H1 (cell line): Measurements from ENCODE around the gene GNB5. TPM values are rescaled to one million over a fixed set of nuclear protein-coding genes. Genes with fewer than 3 reads are reported as not detected.

ENCODE experiments used
- CTCF ChIA-PET: fragments of 300-600 bp; sonication (Branson Sonifier 250); formaldehyde crosslinking; loops from one replicate; lab custom pipeline; 2021; ENCODE audit not compliant: partially characterized antibody; lab: Charles Lee
- POLR2A ChIA-PET: fragments of 300-600 bp; sonication (Branson Sonifier 250); formaldehyde crosslinking; loops from one replicate; lab custom pipeline; 2021; ENCODE audit warnings: inconsistent platforms; ENCODE audit not compliant: partially characterized antibody; lab: Charles Lee
- DNase-seq, 2 experiments: peaks; one replicate each; pipeline versions ENCODE4 v3.0.0 to v3.0.0-alpha.2; 2010 to 2022; ENCODE audit warnings: low spot score in 2 of 2, low read depth in 1 of 2, mixed read lengths in 1 of 2
- FAIRE-seq: peaks from 2 replicates; lab custom pipeline; 2011; peaks lifted over from hg19 to GRCh38; lab: Jason Lieb, UNC
- H2AFZ ChIP-seq: 2 replicates; pipeline ENCODE4 v1.8.1; 2012; ENCODE audit warnings: low read length, inconsistent platforms
- H2AK5ac ChIP-seq: 2 replicates; pipeline ENCODE4 v1.6.1; 2013; ENCODE audit warnings: low read depth, low read length
- H2BK120ac ChIP-seq: replicated peaks from 2 replicates; pipeline ENCODE3; 2013; ENCODE audit warnings: low read depth, low read length, inconsistent platforms
- H2BK12ac ChIP-seq: 2 replicates; pipeline ENCODE4 v1.6.1; 2013; ENCODE audit warnings: low read depth, low read length
- H2BK15ac ChIP-seq: 2 replicates; pipeline ENCODE4 v1.6.1; 2013; ENCODE audit warnings: low read length
- H2BK20ac ChIP-seq: 2 replicates; pipeline ENCODE4 v1.6.1; 2013; ENCODE audit warnings: low read length
- H2BK5ac ChIP-seq: 2 replicates; pipeline ENCODE4 v1.6.1; 2013; ENCODE audit warnings: low read depth, low read length
- H3K14ac ChIP-seq: 2 replicates; pipeline ENCODE4 v1.6.1; 2013; ENCODE audit warnings: inconsistent platforms; ENCODE audit not compliant: insufficient read length
- H3K18ac ChIP-seq: 2 replicates; pipeline ENCODE4 v1.6.1; 2013; ENCODE audit warnings: low read length; ENCODE audit errors: extremely low read depth
- H3K23ac ChIP-seq: 2 replicates; pipeline ENCODE4 v1.6.1; 2013; ENCODE audit warnings: inconsistent platforms; ENCODE audit not compliant: insufficient read length
- H3K23me2 ChIP-seq: 2 replicates; pipeline ENCODE4 v1.6.1; 2013; ENCODE audit warnings: low read depth, low read length
- H3K27ac ChIP-seq: 2 replicates; pipeline ENCODE4 v1.6.1; 2011; ENCODE audit warnings: low read depth, low read length, inconsistent platforms
- H3K27me3 ChIP-seq, 4 experiments: replicated peaks in 1 of 4; 1 replicate in 1 of 4; 2 replicates in 3 of 4; pipeline versions ENCODE4 v1.6.1 to v1.8.1; 2011 to 2013; ENCODE audit warnings: low read length in 3 of 4, mild to moderate bottlenecking in 3 of 4, inconsistent platforms in 2 of 4, mixed read lengths in 2 of 4, moderate library complexity in 1 of 4; ENCODE audit not compliant: control insufficient read depth in 3 of 4, insufficient read depth in 3 of 4; ENCODE audit errors: extremely low read depth in 1 of 4
- H3K36me3 ChIP-seq, 4 experiments: 2 replicates each; pipeline versions ENCODE4 v1.6.1 to v1.8.1; 2011 to 2013; ENCODE audit warnings: mild to moderate bottlenecking in 4 of 4, low read length in 3 of 4, moderate library complexity in 2 of 4, control low read depth in 1 of 4, inconsistent platforms in 1 of 4; ENCODE audit not compliant: insufficient read depth in 4 of 4, control insufficient read depth in 2 of 4
- H3K4ac ChIP-seq: replicated peaks from 2 replicates; pipeline ENCODE3; 2013; ENCODE audit warnings: low read length, low read depth, mixed read lengths, inconsistent platforms; ENCODE audit not compliant: insufficient read length
- H3K4me1 ChIP-seq, 4 experiments: replicated peaks in 1 of 4; 1 replicate in 1 of 4; 2 replicates in 3 of 4; pipeline versions ENCODE4 v1.6.1 to v1.8.1; 2011 to 2013; ENCODE audit warnings: low read length in 3 of 4, inconsistent platforms in 2 of 4, mixed read lengths in 1 of 4; ENCODE audit not compliant: insufficient read depth in 4 of 4, control insufficient read depth in 3 of 4
- H3K4me2 ChIP-seq, 2 experiments: 2 replicates each; pipeline versions ENCODE4 v1.6.1 to v1.8.1; 2011 to 2013; ENCODE audit warnings: low read depth in 2 of 2, low read length in 2 of 2, control low read depth in 1 of 2, inconsistent platforms in 1 of 2, mild to moderate bottlenecking in 1 of 2; ENCODE audit not compliant: insufficient read depth in 1 of 2
- H3K4me3 ChIP-seq, 4 experiments: fragments of 200-600, 300-600 bp in 1 of 4; sonication (generic), shearing (Covaris generic), sonication (Bioruptor Twin) in 1 of 4; 2 replicates each; pipeline versions ENCODE4 v1.5.1 to v1.8.1; 2011 to 2016; ENCODE audit warnings: low read length in 4 of 4, low read depth in 3 of 4, control low read depth in 2 of 4, inconsistent platforms in 2 of 4, mild to moderate bottlenecking in 2 of 4, mixed read lengths in 1 of 4, moderate library complexity in 1 of 4; ENCODE audit not compliant: insufficient read depth in 2 of 4; ENCODE audit errors: extremely low read depth in 1 of 4
- H3K56ac ChIP-seq: replicated peaks from 2 replicates; pipeline ENCODE3; 2013; ENCODE audit warnings: low read depth, mild to moderate bottlenecking, mixed read lengths, low read length, inconsistent platforms; ENCODE audit not compliant: insufficient read length
- H3K79me1 ChIP-seq: 2 replicates; pipeline ENCODE4 v1.6.1; 2013; ENCODE audit warnings: low read depth, low read length, control low read depth
- H3K79me2 ChIP-seq, 2 experiments: 2 replicates each; pipeline versions ENCODE4 v1.6.1 to v1.8.1; 2012 to 2013; ENCODE audit warnings: low read length in 2 of 2, mild to moderate bottlenecking in 2 of 2, inconsistent platforms in 1 of 2; ENCODE audit not compliant: insufficient read depth in 2 of 2, control insufficient read depth in 1 of 2
- H3K9ac ChIP-seq, 4 experiments: replicated peaks in 1 of 4; 1 replicate in 1 of 4; 2 replicates in 3 of 4; pipeline versions ENCODE4 v1.6.1 to v1.8.1; 2011 to 2013; ENCODE audit warnings: low read depth in 3 of 4, low read length in 3 of 4, control low read depth in 2 of 4, mild to moderate bottlenecking in 2 of 4, moderate library complexity in 2 of 4, inconsistent platforms in 1 of 4; ENCODE audit errors: extremely low read depth in 1 of 4
- H3K9me3 ChIP-seq, 2 experiments: 2 replicates each; pipeline versions ENCODE4 v1.6.1 to v1.8.1; 2012 to 2013; ENCODE audit warnings: mild to moderate bottlenecking in 2 of 2, moderate library complexity in 2 of 2, control low read depth in 1 of 2, inconsistent platforms in 1 of 2, low read depth in 1 of 2, low read length in 1 of 2, mixed read lengths in 1 of 2; ENCODE audit not compliant: insufficient read depth in 2 of 2
- H4K20me1 ChIP-seq, 2 experiments: replicated peaks in 1 of 2; 2 replicates each; pipeline versions ENCODE3 to v1.8.1; 2011 to 2013; ENCODE audit warnings: inconsistent platforms in 2 of 2, low read length in 2 of 2, mild to moderate bottlenecking in 1 of 2; ENCODE audit not compliant: insufficient read depth in 2 of 2, control insufficient read depth in 1 of 2
- H4K5ac ChIP-seq: 2 replicates; pipeline ENCODE4 v1.6.1; 2013; ENCODE audit warnings: low read length, low read depth, mixed read lengths, inconsistent platforms; ENCODE audit not compliant: insufficient read length
- H4K8ac ChIP-seq: 2 replicates; pipeline ENCODE4 v1.8.0; 2013; ENCODE audit warnings: mild to moderate bottlenecking, moderate library complexity, low read length, inconsistent platforms; ENCODE audit not compliant: insufficient read depth; ENCODE audit errors: extremely low read depth
- H4K91ac ChIP-seq: replicated peaks from 2 replicates; pipeline ENCODE3; 2013; ENCODE audit warnings: low read length, mixed read lengths, inconsistent platforms; ENCODE audit not compliant: insufficient read length
- BRCA1 ChIP-seq: IDR thresholded peaks from 2 replicates; pipeline ENCODE4 v1.6.1; 2012; ENCODE audit warnings: low read depth, low read length, improper control_type of control experiment
- EP300 ChIP-seq, 2 experiments: IDR thresholded peaks; 1 replicate in 1 of 2; 2 replicates in 1 of 2; pipeline ENCODE4 v1.6.1; 2011 to 2012; ENCODE audit warnings: low read depth in 2 of 2, low read length in 2 of 2, mild to moderate bottlenecking in 2 of 2, borderline replicate concordance in 1 of 2, inconsistent platforms in 1 of 2, moderate library complexity in 1 of 2
- HDAC2 ChIP-seq, 2 experiments: fragments of 300-600 bp in 1 of 2; sonication (generic) in 1 of 2; IDR thresholded peaks; 2 replicates each; pipeline ENCODE4 v1.6.1; 2011 to 2012; ENCODE audit warnings: low read depth in 2 of 2, low read length in 2 of 2, mild to moderate bottlenecking in 2 of 2, moderate library complexity in 2 of 2, borderline replicate concordance in 1 of 2, inconsistent platforms in 1 of 2
- JUND ChIP-seq: IDR thresholded peaks from 2 replicates; pipeline ENCODE4 v1.6.1; 2011; ENCODE audit warnings: mild to moderate bottlenecking, improper control_type of control experiment, low read length
- MAX ChIP-seq: IDR thresholded peaks from 2 replicates; pipeline ENCODE4 v1.6.1; 2012; ENCODE audit warnings: inconsistent platforms
- TAF1 ChIP-seq: IDR thresholded peaks from 2 replicates; pipeline ENCODE4 v1.6.1; 2011; ENCODE audit warnings: mild to moderate bottlenecking, low read depth, low read length
- YY1 ChIP-seq: IDR thresholded peaks from 2 replicates; pipeline ENCODE4 v1.6.1; 2011; ENCODE audit warnings: low read depth, mild to moderate bottlenecking, low read length
- ZNF274 ChIP-seq: IDR thresholded peaks from 2 replicates; pipeline ENCODE4 v1.7.0; 2012; ENCODE audit warnings: low read length, borderline replicate concordance; ENCODE audit errors: extremely low read depth
- WGBS, 2 experiments: shearing (Covaris generic) in 1 of 2; methylation state at CpG; one replicate each; pipeline versions ENCODE4 v1.1.6 to v1.1.7; 2013 to 2015; ENCODE audit warnings: low lambda C conversion rate in 2 of 2, mixed read lengths in 2 of 2, inconsistent platforms in 1 of 2, low coverage in 1 of 2, missing lambda C conversion rate in 1 of 2; ENCODE audit not compliant: insufficient replicate concordance in 2 of 2, insufficient coverage in 1 of 2, insufficient read length in 1 of 2; ENCODE audit errors: extremely low coverage in 1 of 2, missing lambda C conversion rate in 1 of 2; 5-methylcytosine and 5-hydroxymethylcytosine counted together
- polyA plus RNA-seq, 7 experiments: library from polyadenylated mRNA; depleted of rRNA in 3 of 7; stranded (reverse) in 5 of 7; unstranded in 2 of 7; fragments of >200 nt in 5 of 7; fragments of 200-250 nt in 2 of 7; gene quantifications; 1 replicate in 5 of 7; 2 replicates in 1 of 7; 4 replicates in 1 of 7; pipeline versions ENCODE4 v1.2.1 to v1.2.3, GENCODE V29; 2011 to 2013; ENCODE audit warnings: missing spikeins in 2 of 7, mixed read lengths in 2 of 7
- total RNA-seq: library from RNA; stranded (reverse); fragmentation: NEBNext Ultra II Directional; extraction: Animal tissue kit (Norgen Biotek cat#: 25700); gene quantifications from 2 replicates; pipeline ENCODE4 v1.2.1, GENCODE V29; 2021

Gene GNB5
- total and polyA plus RNA-seq, 2 of the 8 experiments (the other 6 are each of a cell fraction or from before 2014, with no cell fraction given) = 21.7 to 42.5 TPM

- H3K23ac ChIP-seq = no peak overlapping the region
- no peak overlapping the region for H2BK5ac ChIP-seq
- H4K91ac ChIP-seq = peak overlapping the region; percentile 17
- H3K79me1 ChIP-seq = no peaks in the 10 kb centered on the region
- H2BK12ac ChIP-seq = no peak overlapping the region
- 88% methylated on average over 5 of the region's 5 CpGs; no CpG with 5 or more reads in 1 of the 2 experiments for WGBS, 2 experiments
- no peak overlapping the region for H3K4me3 ChIP-seq
- FAIRE-seq = no peak
- no peaks in the 10 kb centered on the region for H3K9me3 ChIP-seq
- no peak overlapping the region for H3K4ac ChIP-seq
- H3K14ac ChIP-seq = no peak overlapping the region
- H4K8ac ChIP-seq = no peak overlapping the region
- POLR2A ChIA-PET = interaction anchor here (0.6 to 1.0 kb wide), 2 partner anchors 61 to 1338 kb away, joined by 3 read pairs; no protein-coding TSS in a partner anchor
- H4K20me1 ChIP-seq = no peaks in the 10 kb centered on the region
- 0 out of 2 replicates have a peak overlapping the region, but pooled peaks have one; percentile 16 for H3K18ac ChIP-seq
- DNase-seq = no peak
- H3K79me2 ChIP-seq = no peaks in the 10 kb centered on the region
- H3K23me2 ChIP-seq = no peaks in the 10 kb centered on the region
- no peaks in the 10 kb centered on the region for H3K27me3 ChIP-seq
- H4K5ac ChIP-seq = no peak overlapping the region
- H3K4me1 ChIP-seq = peaks cover 0 to 4% (median 1%) of the 10 kb centered on the region in 4 experiments; a peak in 3 of 7 replicates
- H2BK120ac ChIP-seq = no peak overlapping the region
- peak overlapping the region; percentile 1; the same call in 1 of the 2 replicates for H3K27ac ChIP-seq
- H3K9ac ChIP-seq = no peak overlapping the region
- peak overlapping the region; percentile 92 for H2AFZ ChIP-seq
- no peak overlapping the region for H2BK20ac ChIP-seq
- no peak overlapping the region for H2AK5ac ChIP-seq
- H3K36me3 ChIP-seq = no peaks in the 10 kb centered on the region
- CTCF ChIA-PET = interaction anchor here (0.7 to 3.0 kb wide), 9 partner anchors 8 to 652 kb away, joined by 3 to 8 read pairs (median 4); no protein-coding TSS in a partner anchor
- H3K56ac ChIP-seq = no peak overlapping the region
- H3K4me2 ChIP-seq = no peak overlapping the region; a peak in 1 of 4 replicates
- no peak overlapping the region for H2BK15ac ChIP-seq
- TF ChIP-seq BRCA1 = no peak
- TF ChIP-seq TAF1 = no peak
- no peak for TF ChIP-seq MAX
- no peak for TF ChIP-seq YY1
- TF ChIP-seq ZNF274 = no peak
- TF ChIP-seq EP300 (IDR thresholded peaks at IDR 0.05; ENCODE audit: borderline replicate concordance in 1 of 2, low read depth in 2 of 2, low read length in 2 of 2) = no peak
- TF ChIP-seq HDAC2 (IDR thresholded peaks at IDR 0.05; ENCODE audit: borderline replicate concordance in 1 of 2, low read depth in 2 of 2, low read length in 2 of 2) = no peak
- TF ChIP-seq JUND = no peak
Measured at GRCh38 chr15:52082197-52083036, 108.8 kb downstream of the GNB5 start.
